Right kidney (tissue), 1 donor: ENCODE data around the gene ENOX1.
"Not testable (repeated sequence)": the region's sequence is repeated elsewhere in the genome, so short reads cannot be mapped to it uniquely, and the experiment has no call there.

Experiments used
- DNase-seq: peaks from one replicate; pipeline ENCODE4 v3.0.0-alpha.2; 2016

The ENOX1 gene

GRCh38 chr13:43200736-43201135, 586.0 kb downstream of the ENOX1 start:
- DNase-seq = no peak

- no peak for DNase-seq
Observed at GRCh38 chr13:43200307-43200706, 586.5 kb downstream of the ENOX1 start.

GRCh38 chr13:43196750-43197370, 589.9 kb downstream of the ENOX1 start:
- DNase-seq = no peak

- no peak for DNase-seq
Observed at GRCh38 chr13:43196086-43196621, 590.6 kb downstream of the ENOX1 start.

DNA sequence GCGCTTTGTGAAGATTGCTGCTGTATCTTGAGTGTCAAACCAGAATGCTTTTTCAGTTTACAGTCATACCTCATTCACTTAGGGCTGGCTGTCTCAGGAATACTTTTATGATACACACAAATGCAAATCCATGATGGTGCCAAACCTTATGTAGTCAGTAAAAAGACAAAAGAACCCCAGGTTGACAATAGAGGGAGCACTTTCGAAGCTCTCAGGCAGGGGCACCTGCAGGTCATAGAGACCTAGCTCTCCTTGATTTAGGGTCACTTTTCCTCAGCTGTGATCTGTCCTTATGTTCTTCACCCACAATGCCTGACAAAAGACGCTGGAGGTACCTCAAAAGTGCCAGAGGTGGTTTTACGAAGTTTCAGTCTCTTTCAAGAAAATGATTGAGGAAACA, 591.2 kb downstream of the ENOX1 start:
- DNase-seq = no peak

- no peak for DNase-seq
Observed at GRCh38 chr13:43195112-43195511, 591.7 kb downstream of the ENOX1 start.

DNA sequence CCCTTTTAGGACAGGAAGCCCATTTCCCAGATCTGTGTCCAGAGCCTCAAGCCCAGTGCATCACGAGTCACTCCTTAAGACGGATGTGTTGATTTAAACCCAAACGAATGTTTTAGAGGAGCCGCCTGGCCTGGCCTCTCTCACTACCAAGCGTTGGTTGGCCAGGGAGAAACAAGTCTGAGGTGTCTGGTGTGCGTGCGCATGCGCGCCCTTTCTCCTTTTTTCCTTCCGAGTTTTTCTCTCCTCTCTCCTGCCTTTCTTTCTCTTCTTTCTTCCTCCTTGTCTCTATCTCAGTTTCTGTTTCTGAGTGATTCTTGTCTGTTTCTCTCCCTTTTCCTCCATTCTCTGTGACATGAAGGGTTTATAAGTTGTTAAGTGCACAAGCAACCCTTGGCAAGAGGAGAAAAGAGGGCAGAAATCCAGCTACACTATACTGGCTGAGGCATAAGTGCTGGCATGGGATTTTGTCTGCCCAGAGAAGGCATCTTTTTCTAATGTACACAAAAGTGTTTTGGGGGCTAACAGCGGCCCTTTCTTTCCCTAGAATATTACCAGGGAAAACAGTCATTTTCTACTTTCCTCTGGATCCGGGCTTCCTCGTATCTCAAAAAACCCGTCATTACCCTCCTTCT, 592.9 kb downstream of the ENOX1 start:
- DNase-seq = no peak

DNA sequence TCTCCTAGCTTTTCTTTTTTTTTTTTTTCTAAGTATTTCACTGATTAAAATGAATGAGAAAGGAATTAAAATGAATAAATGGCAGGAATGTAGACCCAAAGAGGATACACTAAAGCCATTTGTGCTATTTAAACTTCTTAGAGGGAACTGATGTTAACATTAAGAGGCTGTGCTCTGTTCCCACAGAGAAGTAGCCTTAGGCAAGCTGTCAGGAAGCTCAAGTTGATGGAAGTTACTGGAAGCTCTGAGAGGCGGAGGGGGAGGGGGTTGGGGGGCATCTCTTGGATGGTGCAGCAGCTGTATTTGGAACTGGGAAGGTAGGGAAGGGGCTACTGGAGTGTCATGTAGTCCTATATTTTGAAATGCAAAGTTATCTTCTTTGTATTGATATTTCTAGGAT, 595.2 kb downstream of the ENOX1 start:
- no peak for DNase-seq

- DNase-seq = no peak
Observed at GRCh38 chr13:43185226-43185625, 601.5 kb downstream of the ENOX1 start.

DNA sequence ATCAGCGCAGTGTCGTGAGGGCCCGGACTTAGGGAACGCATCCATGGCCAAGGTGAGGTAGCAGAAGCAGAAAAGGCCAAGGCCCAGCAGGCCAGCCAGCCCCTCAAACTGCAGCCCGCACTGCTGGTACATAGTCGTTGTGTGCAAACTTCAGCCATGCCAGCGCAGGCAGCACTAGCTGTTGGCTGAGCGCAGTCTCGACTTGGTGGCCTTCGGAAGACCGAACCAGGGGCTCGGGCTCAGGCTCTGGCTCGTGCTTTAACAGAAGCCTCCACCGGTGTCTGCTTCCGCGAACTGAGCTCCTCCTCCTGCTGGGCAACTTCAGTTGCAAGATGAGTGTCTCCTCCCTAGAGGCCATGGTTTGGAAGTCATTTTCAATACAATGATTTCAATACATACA, 605.9 kb downstream of the ENOX1 start:
- DNase-seq = no peak

DNA sequence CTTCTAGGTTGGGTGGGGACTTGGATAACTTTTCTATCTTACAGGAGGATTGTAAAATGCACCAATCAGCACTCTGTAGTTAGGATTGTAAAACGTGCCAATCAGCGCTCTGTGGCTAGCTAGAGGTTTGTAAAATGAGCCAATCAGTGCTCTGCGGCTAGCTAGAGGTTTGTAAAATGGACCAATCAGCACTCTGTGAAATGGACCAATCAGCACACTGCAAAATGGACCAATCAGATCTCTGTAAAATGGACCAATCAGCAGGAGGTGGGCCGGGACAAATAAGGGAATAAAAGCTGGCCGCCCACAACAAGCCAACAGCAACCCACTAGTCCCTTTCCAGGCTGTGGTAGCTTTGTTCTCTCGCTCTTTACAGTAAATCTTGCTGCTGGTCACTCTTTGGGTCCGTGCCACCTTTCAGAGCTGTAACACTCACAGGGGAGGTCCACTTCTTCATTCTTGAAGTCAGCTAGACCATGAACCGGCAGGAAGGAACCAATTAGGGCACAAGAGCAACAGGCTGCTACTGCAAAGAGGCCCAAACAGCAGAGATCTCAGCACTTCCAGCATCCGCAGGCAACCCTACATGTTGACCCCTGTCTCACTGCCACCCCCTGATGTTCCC, 606.6 kb downstream of the ENOX1 start:
- no peak for DNase-seq

DNA sequence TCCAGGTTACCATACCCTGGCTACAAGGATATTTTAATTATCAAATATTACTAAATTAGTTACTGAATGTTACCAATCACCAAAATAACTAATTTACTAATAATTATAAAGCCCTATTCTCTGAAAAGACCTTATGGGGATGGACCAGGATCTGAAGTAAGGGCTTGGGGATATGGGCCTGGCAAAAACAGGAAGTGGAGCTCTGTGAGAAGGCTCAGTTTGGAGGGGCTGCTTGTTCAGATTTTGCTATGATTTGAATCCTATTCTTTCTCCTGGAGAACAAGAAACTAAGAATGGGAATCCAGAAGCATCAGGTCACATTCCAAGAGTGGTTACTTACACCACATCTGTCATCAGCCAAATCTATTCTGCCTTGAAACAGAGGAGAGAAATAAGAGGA, 615.3 kb downstream of the ENOX1 start:
- no peak for DNase-seq

- DNase-seq = no peak
Observed at GRCh38 chr13:43170506-43170905, 616.3 kb downstream of the ENOX1 start.

- DNase-seq = not testable (repeated sequence)
Observed at GRCh38 chr13:43168434-43168833, 618.3 kb downstream of the ENOX1 start.

DNA sequence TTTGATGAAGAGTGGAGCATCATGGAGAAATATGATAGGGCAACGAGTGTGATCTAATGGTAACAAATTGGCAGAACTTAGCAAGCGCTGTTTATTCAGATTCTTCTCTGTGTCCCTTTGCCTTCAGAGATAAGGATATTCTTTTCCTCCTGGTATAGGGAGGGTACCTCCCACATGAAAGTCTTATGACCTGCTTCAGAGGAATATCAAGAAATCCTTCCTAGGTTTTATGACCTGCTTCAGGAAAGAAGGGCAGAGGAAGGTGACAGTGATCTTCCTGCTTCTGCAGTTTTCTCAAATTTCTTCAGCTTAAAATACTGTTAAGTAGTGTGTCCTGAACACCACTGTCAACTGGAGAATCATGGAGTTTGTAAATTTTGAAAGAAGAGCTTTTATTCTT, 619.0 kb downstream of the ENOX1 start:
- no peak for DNase-seq

GRCh38 chr13:43166644-43167457, 619.9 kb downstream of the ENOX1 start:
- DNase-seq = no peak
